Measurements from ENCODE around the gene SARM1. TPM values are rescaled to one million over a fixed set of nuclear protein-coding genes. Genes with fewer than 3 reads are reported as not detected.

SARM1 gene
- total RNA-seq, 1 experiment from 2014 or later: 32.8 TPM

GRCh38 chr17:28368306-28368831, 3.1 kb upstream of the SARM1 start:
- POLR2A ChIA-PET: interaction anchor here (0.7 to 4.7 kb wide), 9 partner anchors 11 to 140 kb away, joined by 3 to 87 read pairs (median 3); partner anchors contain the start of genes IFT20, POLDIP2 and TNFAIP1
- Mint-ChIP-seq H3K4me1 (ENCODE audit: low read depth, unreplicated experiment) (peaks cover 50% of the 10 kb centered on the region), H3K4me3 (ENCODE audit: unreplicated experiment) (peak overlapping the region; percentile 75), H3K27me3 (ENCODE audit: insufficient read depth, unreplicated experiment) (no peaks in the 10 kb centered on the region), H3K9me3 (ENCODE audit: unreplicated experiment) (no peaks in the 10 kb centered on the region), H3K36me3 (ENCODE audit: insufficient read depth, unreplicated experiment) (peaks cover 59% of the 10 kb centered on the region), H3K27ac (ENCODE audit: unreplicated experiment) (peak overlapping the region; percentile 88)
- peak overlapping the region; percentile 46 for H3K4me3 ChIP-seq (ENCODE audit: low read depth, low read length)
- H3K27me3 ChIP-seq (replicated peaks; ENCODE audit: control insufficient read depth, insufficient read depth, low read length): no peaks in the 10 kb centered on the region
- DNase-seq: peak; percentile 71 to 87
- TF ChIP-seq CTCF (IDR thresholded peaks at IDR 0.05; ENCODE audit: insufficient read depth in 1 of 2, low read depth in 1 of 2, low read length in 1 of 2, severe bottlenecking in 1 of 2, unreplicated experiment in 1 of 2): no peak
- H3K9me3 ChIP-seq: no peaks in the 10 kb centered on the region
- intact Hi-C loops (cut with micrococcal nuclease; ENCODE audit: unreplicated experiment): loop anchor here (1.0 to 10.0 kb wide), 3 partner anchors 10 to 176 kb away; partner anchors contain the start of gene SLC46A1
- H3K4me1 ChIP-seq: peaks cover 46% of the 10 kb centered on the region
- CTCF ChIA-PET: interaction anchor here (0.5 to 6.0 kb wide), 13 partner anchors 11 to 167 kb away, joined by 3 to 45 read pairs (median 4); partner anchors contain the start of genes IFT20, POLDIP2 and TNFAIP1
- BruUV-seq (replicated peaks): no TSS peak
- peaks cover 17% of the 10 kb centered on the region for H3K36me3 ChIP-seq (ENCODE audit: control insufficient read depth, insufficient read depth, low read length)

GRCh38 chr17:28368915-28369683, 2.4 kb upstream of the SARM1 start:
- peak overlapping the region; percentile 88 for H3K27ac Mint-ChIP-seq (ENCODE audit: unreplicated experiment)
- no peaks in the 10 kb centered on the region for H3K27me3 ChIP-seq (replicated peaks; ENCODE audit: control insufficient read depth, insufficient read depth, low read length)
- peaks cover 46% of the 10 kb centered on the region for H3K4me1 ChIP-seq
- peaks cover 14% of the 10 kb centered on the region for H3K36me3 ChIP-seq (ENCODE audit: control insufficient read depth, insufficient read depth, low read length)
- H3K9me3 Mint-ChIP-seq (ENCODE audit: unreplicated experiment): no peaks in the 10 kb centered on the region
- TF ChIP-seq CTCF (IDR thresholded peaks at IDR 0.05; ENCODE audit: insufficient read depth in 1 of 2, low read depth in 1 of 2, low read length in 1 of 2, severe bottlenecking in 1 of 2, unreplicated experiment in 1 of 2): no peak
- H3K27me3 Mint-ChIP-seq (ENCODE audit: insufficient read depth, unreplicated experiment): no peaks in the 10 kb centered on the region
- ChIA-PET POLR2A (interaction anchor here (0.7 to 4.7 kb wide), 13 partner anchors 11 to 141 kb away, joined by 3 to 87 read pairs (median 7); partner anchors contain the start of genes IFT20, POLDIP2 and TNFAIP1), CTCF (interaction anchor here (0.7 to 6.0 kb wide), 18 partner anchors 10 to 124 kb away, joined by 3 to 45 read pairs (median 5); partner anchors contain the start of genes IFT20, POLDIP2 and TNFAIP1)
- BruUV-seq (replicated peaks): no TSS peak
- peak overlapping the region; percentile 46 for H3K4me3 ChIP-seq (ENCODE audit: low read depth, low read length)
- peaks cover 54% of the 10 kb centered on the region for H3K4me1 Mint-ChIP-seq (ENCODE audit: low read depth, unreplicated experiment)
- no peaks in the 10 kb centered on the region for H3K9me3 ChIP-seq
- intact Hi-C loops (cut with micrococcal nuclease; ENCODE audit: unreplicated experiment): loop anchor here (1.0 to 10.0 kb wide), 4 partner anchors 11 to 176 kb away; partner anchors contain the start of gene SLC46A1
- H3K4me3 Mint-ChIP-seq (ENCODE audit: unreplicated experiment): peak overlapping the region; percentile 75
- no peak for DNase-seq
- peaks cover 58% of the 10 kb centered on the region for H3K36me3 Mint-ChIP-seq (ENCODE audit: insufficient read depth, unreplicated experiment)

- CTCF ChIA-PET: interaction anchor here (0.6 to 6.0 kb wide), 26 partner anchors 8 to 329 kb away, joined by 3 to 45 read pairs (median 5); partner anchors contain the start of genes IFT20, PIGS, POLDIP2 and SLC46A1
- intact Hi-C loops (cut with micrococcal nuclease; ENCODE audit: unreplicated experiment): loop anchor here (1.0 to 10.0 kb wide), 4 partner anchors 33 to 175 kb away; partner anchors contain the start of gene SLC46A1
- Histone ChIP-seq H3K4me1 (peaks cover 46% of the 10 kb centered on the region), H3K36me3 (ENCODE audit: control insufficient read depth, insufficient read depth, low read length) (peaks cover 14% of the 10 kb centered on the region), H3K4me3 (ENCODE audit: low read depth, low read length) (peak overlapping the region; percentile 46), H3K27me3 (replicated peaks; ENCODE audit: control insufficient read depth, insufficient read depth, low read length) (no peaks in the 10 kb centered on the region), H3K9me3 (no peaks in the 10 kb centered on the region)
- H3K4me1 Mint-ChIP-seq (ENCODE audit: low read depth, unreplicated experiment): peaks cover 54% of the 10 kb centered on the region
- TF ChIP-seq CTCF (IDR thresholded peaks at IDR 0.05; ENCODE audit: insufficient read depth in 1 of 2, low read depth in 1 of 2, low read length in 1 of 2, severe bottlenecking in 1 of 2, unreplicated experiment in 1 of 2): peak; percentile 52 to 75
- POLR2A ChIA-PET: interaction anchor here (0.5 to 4.7 kb wide), 17 partner anchors 8 to 329 kb away, joined by 3 to 87 read pairs (median 5); partner anchors contain the start of genes IFT20, POLDIP2 and TNFAIP1
- no peaks in the 10 kb centered on the region for H3K27me3 Mint-ChIP-seq (ENCODE audit: insufficient read depth, unreplicated experiment)
- no peaks in the 10 kb centered on the region for H3K9me3 Mint-ChIP-seq (ENCODE audit: unreplicated experiment)
- H3K36me3 Mint-ChIP-seq (ENCODE audit: insufficient read depth, unreplicated experiment): peaks cover 54% of the 10 kb centered on the region
- peak overlapping the region; percentile 75 for H3K4me3 Mint-ChIP-seq (ENCODE audit: unreplicated experiment)
- peak overlapping the region; percentile 88 for H3K27ac Mint-ChIP-seq (ENCODE audit: unreplicated experiment)
- BruUV-seq (replicated peaks): TSS peak; percentile 66
- peak; percentile 81 to 85 for DNase-seq
These were observed 1.8 kb upstream of the SARM1 start for GRCh38 chr17:28369684-28370034.
